Measurements from ENCODE around the gene CDKAL1. TPM values are rescaled to one million over a fixed set of nuclear protein-coding genes. Genes with fewer than 3 reads are reported as not detected.
A peak's percentile ranks its signal among the peaks of the same experiment; 100 is the strongest.

The CDKAL1 gene
- total RNA-seq (10 to 100 TPM; 13.6 to 14.0 TPM), polyA plus RNA-seq (ENCODE audit: insufficient read length in 6 of 6) (10 to 100 TPM; 15.4 to 20.7 (median 18.6) TPM)
- long read RNA-seq, donor 1, partial matches to known transcripts, result 22 of 26 reads
- long read RNA-seq, donor 1, other reads (novel, unspliced or antisense), result 0 of 26 reads
- long read RNA-seq, donor 2, partial matches to known transcripts, result 0 of 2 reads
- long read RNA-seq, donor 2, other reads (novel, unspliced or antisense), result 0 of 2 reads
- long read RNA-seq, donor 3, partial matches to known transcripts, result 21 of 21 reads
- long read RNA-seq, donor 3, other reads (novel, unspliced or antisense), result 0 of 21 reads
- long read RNA-seq, donor 4, partial matches to known transcripts, result 1 of 1 reads
- long read RNA-seq, donor 4, other reads (novel, unspliced or antisense), result 0 of 1 reads
- long read RNA-seq, donor 5, partial matches to known transcripts, result 6 of 8 reads
- long read RNA-seq, donor 5, other reads (novel, unspliced or antisense), result 0 of 8 reads
- long read RNA-seq, donor 6, partial matches to known transcripts, result 0 of 2 reads
- long read RNA-seq, donor 6, other reads (novel, unspliced or antisense), result 0 of 2 reads
- long read RNA-seq, donor 7, partial matches to known transcripts, result 14 of 14 reads
- long read RNA-seq, donor 7, other reads (novel, unspliced or antisense), result 0 of 14 reads
- long read RNA-seq, donor 8, partial matches to known transcripts, result 0 of 1 reads
- long read RNA-seq, donor 8, other reads (novel, unspliced or antisense), result 0 of 1 reads
- long read RNA-seq, donor 9, result 0 reads
- long read RNA-seq, donor 10, result 0 reads
- long read RNA-seq, donor 11, partial matches to known transcripts, result 27 of 30 reads
- long read RNA-seq, donor 11, other reads (novel, unspliced or antisense), result 0 of 30 reads
- long read RNA-seq, donor 12, partial matches to known transcripts, result 8 of 11 reads
- long read RNA-seq, donor 12, other reads (novel, unspliced or antisense), result 0 of 11 reads

DNA sequence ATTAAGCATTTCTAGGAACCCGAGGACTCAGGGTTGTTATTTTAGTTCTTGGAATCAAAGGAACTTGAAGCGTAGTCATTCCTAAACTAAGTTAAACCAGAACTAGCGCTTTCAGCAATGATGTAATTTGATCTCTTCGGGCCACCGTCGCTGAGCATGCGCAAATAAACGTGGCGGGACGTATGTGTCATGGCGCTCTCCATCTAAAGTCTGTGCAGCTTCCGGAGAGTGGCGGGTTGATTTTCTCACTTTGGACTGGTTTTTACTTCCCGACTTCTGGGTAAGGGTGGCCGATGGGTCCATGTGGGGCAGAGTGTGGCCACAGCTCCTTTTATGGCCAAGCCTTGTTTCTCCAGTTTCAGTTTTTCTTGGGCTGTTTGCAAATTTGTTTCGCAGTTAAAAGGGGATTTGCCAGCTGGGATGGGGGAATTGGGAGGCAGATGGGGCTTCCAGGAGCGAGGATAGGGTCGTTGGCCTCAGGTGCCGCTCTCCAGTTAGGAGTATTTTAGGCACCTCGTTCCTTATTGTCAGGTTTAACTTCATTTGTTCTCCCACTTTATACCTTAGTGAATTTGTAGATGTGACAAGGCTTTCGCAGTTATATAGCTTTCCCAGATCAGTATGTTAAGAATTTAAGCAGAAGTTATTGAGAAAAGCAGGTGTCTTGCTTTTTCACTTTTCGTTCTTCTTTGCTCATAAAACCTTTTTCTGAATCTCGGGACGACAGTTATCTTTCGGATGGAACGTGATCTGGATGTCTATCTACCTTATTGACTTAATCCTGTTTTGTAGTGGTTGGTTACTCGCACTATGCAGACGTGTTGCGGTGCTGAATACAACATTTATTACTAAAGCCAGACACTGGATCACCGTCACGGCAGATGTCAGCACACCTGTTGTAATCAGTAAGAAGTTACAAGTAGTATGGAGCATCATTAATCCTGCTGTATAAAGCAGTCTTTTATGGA lies at the start of gene CDKAL1:
Gene CDKAL1 (plus strand): TSS at position 163 of the 968 bp plus-strand sequence. CDS start 11,894 bp downstream, outside the sequence.
- Histone ChIP-seq H3K9me3 (no peaks in the 10 kb centered on the region), H3K27ac (peak within 1 kb of the TSS; percentile 81 to 83), H3K4me1 (peaks cover 0 to 19% of the 10 kb centered on the region in 2 donors), H3K27me3 (no peaks in the 10 kb centered on the region), H3K36me3 (peaks cover 0 to 8% of the 10 kb centered on the region in 2 donors), H3K4me3 (peak within 1 kb of the TSS; percentile 66 to 78)
- intact Hi-C loops (cut with DNase I), result no loop called here
- TF ChIP-seq, protein P1, sequence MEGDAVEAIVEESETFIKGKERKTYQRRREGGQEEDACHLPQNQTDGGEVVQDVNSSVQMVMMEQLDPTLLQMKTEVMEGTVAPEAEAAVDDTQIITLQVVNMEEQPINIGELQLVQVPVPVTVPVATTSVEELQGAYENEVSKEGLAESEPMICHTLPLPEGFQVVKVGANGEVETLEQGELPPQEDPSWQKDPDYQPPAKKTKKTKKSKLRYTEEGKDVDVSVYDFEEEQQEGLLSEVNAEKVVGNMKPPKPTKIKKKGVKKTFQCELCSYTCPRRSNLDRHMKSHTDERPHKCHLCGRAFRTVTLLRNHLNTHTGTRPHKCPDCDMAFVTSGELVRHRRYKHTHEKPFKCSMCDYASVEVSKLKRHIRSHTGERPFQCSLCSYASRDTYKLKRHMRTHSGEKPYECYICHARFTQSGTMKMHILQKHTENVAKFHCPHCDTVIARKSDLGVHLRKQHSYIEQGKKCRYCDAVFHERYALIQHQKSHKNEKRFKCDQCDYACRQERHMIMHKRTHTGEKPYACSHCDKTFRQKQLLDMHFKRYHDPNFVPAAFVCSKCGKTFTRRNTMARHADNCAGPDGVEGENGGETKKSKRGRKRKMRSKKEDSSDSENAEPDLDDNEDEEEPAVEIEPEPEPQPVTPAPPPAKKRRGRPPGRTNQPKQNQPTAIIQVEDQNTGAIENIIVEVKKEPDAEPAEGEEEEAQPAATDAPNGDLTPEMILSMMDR (IDR thresholded peaks at IDR 0.05), result no peak
- DNase-seq, result peak; percentile 85 to 93 (median 88)
- peak; percentile 94 for ATAC-seq

DNA sequence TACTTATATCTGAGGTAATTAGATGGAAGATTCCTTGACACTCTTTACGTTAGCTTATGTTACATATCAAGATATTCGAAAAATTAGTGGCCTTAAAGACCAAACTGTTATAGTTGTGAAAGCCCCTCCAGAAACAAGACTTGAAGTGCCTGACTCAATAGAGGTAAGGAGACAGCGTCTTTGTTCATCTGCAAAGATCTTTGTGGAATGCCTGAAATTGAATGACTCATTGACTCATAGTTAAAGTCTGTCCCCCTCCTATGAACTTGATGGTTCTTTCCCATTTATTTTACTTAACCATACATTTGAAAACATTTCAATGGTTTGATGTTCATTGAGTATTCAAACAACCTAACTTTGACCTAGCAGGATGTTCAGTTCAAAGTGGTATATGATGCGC lies 47.6 kb upstream of the CDKAL1 start:
- Histone ChIP-seq H3K9me3 (no peaks in the 10 kb centered on the region), H3K27ac (no peak overlapping the region), H3K27me3 (no peaks in the 10 kb centered on the region), H3K4me3 (no peak overlapping the region), H3K4me1 (peaks cover 0 to 25% of the 10 kb centered on the region in 2 donors), H3K36me3 (peaks cover 0 to 72% of the 10 kb centered on the region in 2 donors)
- intact Hi-C loops (cut with DNase I), result no loop called here
- no peak for DNase-seq
- TF ChIP-seq, protein P1 (IDR thresholded peaks at IDR 0.05), result no peak
- ATAC-seq, result no peak

DNA sequence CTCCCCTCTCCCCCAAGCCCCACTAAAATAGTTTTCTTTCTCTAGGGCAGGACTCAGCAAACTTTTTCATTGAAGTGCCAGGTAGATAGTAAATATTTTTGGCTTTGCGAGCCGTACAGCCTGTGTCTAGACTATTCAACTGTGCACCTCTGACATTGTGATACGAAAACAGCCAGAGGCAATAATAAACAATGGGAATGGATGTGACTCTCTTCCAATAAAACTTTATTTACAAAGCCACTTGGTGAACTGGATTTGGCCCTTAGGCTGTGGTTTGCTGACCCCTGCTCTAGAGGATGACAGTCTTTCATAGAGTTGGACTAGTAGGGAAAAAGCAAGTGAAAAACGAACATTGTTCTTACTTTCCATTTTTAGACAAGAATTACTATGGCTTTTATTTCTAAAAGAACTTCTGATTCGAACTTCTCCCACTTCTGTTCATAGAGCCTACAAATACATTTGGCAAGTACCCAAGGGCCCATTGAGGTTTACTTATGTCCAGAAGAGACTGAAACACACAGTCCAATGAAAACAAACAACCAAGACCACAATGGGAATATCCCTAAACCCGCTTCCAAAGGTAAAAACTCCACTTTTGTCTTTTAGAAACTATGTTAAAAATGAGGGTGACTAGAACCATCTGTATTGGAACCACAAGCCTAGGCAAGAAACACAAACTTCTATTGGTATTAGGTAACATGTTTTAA lies 46.4 kb upstream of the CDKAL1 start:
- DNase-seq (no peak), ATAC-seq (no peak)
- peaks cover 0 to 22% of the 10 kb centered on the region in 2 donors for H3K4me1 ChIP-seq
- no peak overlapping the region for H3K27ac ChIP-seq
- TF ChIP-seq, protein P1 (IDR thresholded peaks at IDR 0.05), result no peak
- H3K9me3 ChIP-seq, result no peaks in the 10 kb centered on the region
- H3K27me3 ChIP-seq, result no peaks in the 10 kb centered on the region
- H3K36me3 ChIP-seq, result peaks cover 0 to 65% of the 10 kb centered on the region in 2 donors
- H3K4me3 ChIP-seq, result no peak overlapping the region
- intact Hi-C loops (cut with DNase I), result no loop called here

DNA sequence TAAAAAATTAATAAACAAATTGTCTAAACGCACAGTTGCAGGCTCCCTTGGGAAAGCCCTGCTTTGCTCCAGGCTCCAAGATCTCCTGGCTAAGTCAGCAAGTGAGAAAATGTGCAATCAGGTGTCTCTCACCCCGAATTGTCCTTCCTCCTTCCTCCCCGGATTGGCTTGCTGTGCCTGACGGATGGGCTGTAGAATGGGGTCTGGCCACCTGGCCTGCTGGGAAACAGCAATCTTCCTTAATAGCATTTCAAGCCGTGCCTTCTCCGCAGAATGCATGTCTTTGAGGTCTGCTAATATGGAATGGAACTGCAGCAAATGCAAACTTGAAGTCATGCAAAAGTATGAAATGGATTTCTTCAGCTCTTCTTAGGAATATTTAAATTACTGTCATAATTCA lies 43.7 kb upstream of the CDKAL1 start:
- TF ChIP-seq, protein P1 (IDR thresholded peaks at IDR 0.05), result no peak
- no peak for ATAC-seq

More for the DNA sequence above, 43.7 kb upstream of the CDKAL1 start:
- no peak overlapping the region for H3K4me3 ChIP-seq
- H3K4me1 ChIP-seq, result no peaks in the 10 kb centered on the region
- no peak for DNase-seq
- H3K27ac ChIP-seq, result no peak overlapping the region
- no peaks in the 10 kb centered on the region for H3K9me3 ChIP-seq
- H3K36me3 ChIP-seq, result peaks cover 0 to 50% of the 10 kb centered on the region in 2 donors
- intact Hi-C loops (cut with DNase I), result no loop called here
- no peaks in the 10 kb centered on the region for H3K27me3 ChIP-seq
